HCT116 (cell line): ENCODE data around the gene PWWP2B.

ENCODE experiments used
- EZH2 ChIP-seq: fragments of 200-600 bp; sonication (generic); IDR thresholded peaks from 2 replicates; pipeline ENCODE4 v1.6.1; 2017; ENCODE audit warnings: antibody characterized with exemption, mixed run types
- EZH2phosphoT487 ChIP-seq: fragments of 200-600 bp; IDR thresholded peaks from 2 replicates; pipeline ENCODE4 v1.6.1; 2018; ENCODE audit warnings: antibody characterized with exemption, borderline replicate concordance
- POLR2A ChIP-seq: IDR thresholded peaks from 2 replicates; pipeline ENCODE4 v1.7.0; 2011; ENCODE audit warnings: borderline replicate concordance; ENCODE audit not compliant: insufficient read depth, insufficient read length; ENCODE audit errors: extremely low read depth
- POLR2AphosphoS5 ChIP-seq: IDR thresholded peaks from 2 replicates; pipeline ENCODE4 v1.6.1; 2011; ENCODE audit warnings: mild to moderate bottlenecking, low read depth, low read length, moderate library complexity
- SP1 ChIP-seq: IDR thresholded peaks from 2 replicates; pipeline ENCODE4 v1.6.1; 2012; ENCODE audit warnings: low read depth
- TCF7L2 ChIP-seq: IDR thresholded peaks from 2 replicates; pipeline ENCODE4 v1.7.0; 2011; ENCODE audit warnings: borderline replicate concordance, inconsistent platforms; ENCODE audit not compliant: insufficient read depth, insufficient read length; ENCODE audit errors: extremely low read depth
- ZNF274 ChIP-seq: fragments of 200-500 bp; sonication (Bioruptor generic); IDR thresholded peaks from 2 replicates; pipeline ENCODE4 v1.6.1; 2014; ENCODE audit warnings: mild to moderate bottlenecking, low read depth, low read length, inconsistent platforms
- TF ChIP-seq, protein P1 (sequence below), 3 experiments: fragments of 200-600 bp in 1 of 3; sonication (generic) in 1 of 3; IDR thresholded peaks in 2 of 3; conservative IDR thresholded peaks in 1 of 3; 2 replicates each; pipeline ENCODE4 v1.5.1; 2012 to 2017; ENCODE audit warnings: low read depth in 2 of 3, low read length in 2 of 3, antibody characterized with exemption in 1 of 3, borderline replicate concordance in 1 of 3, control low read depth in 1 of 3, mild to moderate bottlenecking in 1 of 3, mixed read lengths in 1 of 3, mixed run types in 1 of 3, moderate library complexity in 1 of 3; ENCODE audit not compliant: insufficient read depth in 1 of 3

DNA sequence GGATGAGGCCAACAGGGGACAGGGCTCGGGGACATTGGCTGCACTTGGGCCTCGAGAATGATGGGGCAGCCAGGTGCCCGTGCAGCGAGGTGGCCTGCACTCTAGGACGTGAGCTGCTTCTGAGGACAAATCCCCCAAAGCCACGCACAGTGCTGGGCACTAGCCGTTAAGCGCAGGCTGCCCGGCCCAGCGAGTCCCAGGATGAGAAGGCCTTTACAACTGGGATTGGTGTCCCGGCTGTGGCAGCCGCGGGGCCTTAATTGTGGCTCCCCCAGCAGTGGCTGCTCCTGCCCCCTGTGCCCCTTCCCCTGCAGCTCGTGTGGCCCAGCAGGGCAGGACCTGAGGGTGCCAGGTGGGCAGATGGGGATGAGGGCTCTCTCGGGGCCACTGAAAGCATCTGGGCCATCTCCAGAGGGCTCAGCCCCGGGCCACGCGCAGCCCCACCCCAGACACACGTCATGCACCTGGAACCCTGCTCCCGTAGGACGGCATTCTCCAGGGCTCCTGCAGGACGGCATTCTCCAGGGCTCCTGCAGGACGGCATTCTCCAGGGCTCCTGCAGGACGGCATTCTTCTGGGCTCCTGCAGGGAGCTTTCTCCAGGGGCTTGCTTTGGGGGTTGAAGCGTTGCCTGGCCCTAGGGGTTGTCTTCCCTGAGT lies 6.6 kb downstream of the PWWP2B start:
- TF ChIP-seq POLR2A (no peak), ZNF274 (no peak), EZH2phosphoT487 (no peak), TCF7L2 (no peak), SP1 (no peak), POLR2AphosphoS5 (no peak), EZH2 (no peak)
- TF ChIP-seq, protein P1, sequence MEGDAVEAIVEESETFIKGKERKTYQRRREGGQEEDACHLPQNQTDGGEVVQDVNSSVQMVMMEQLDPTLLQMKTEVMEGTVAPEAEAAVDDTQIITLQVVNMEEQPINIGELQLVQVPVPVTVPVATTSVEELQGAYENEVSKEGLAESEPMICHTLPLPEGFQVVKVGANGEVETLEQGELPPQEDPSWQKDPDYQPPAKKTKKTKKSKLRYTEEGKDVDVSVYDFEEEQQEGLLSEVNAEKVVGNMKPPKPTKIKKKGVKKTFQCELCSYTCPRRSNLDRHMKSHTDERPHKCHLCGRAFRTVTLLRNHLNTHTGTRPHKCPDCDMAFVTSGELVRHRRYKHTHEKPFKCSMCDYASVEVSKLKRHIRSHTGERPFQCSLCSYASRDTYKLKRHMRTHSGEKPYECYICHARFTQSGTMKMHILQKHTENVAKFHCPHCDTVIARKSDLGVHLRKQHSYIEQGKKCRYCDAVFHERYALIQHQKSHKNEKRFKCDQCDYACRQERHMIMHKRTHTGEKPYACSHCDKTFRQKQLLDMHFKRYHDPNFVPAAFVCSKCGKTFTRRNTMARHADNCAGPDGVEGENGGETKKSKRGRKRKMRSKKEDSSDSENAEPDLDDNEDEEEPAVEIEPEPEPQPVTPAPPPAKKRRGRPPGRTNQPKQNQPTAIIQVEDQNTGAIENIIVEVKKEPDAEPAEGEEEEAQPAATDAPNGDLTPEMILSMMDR (IDR thresholded peaks at IDR 0.05 in 2 of 3, conservative IDR thresholded peaks at IDR 0.05 in 1 of 3; ENCODE audit: borderline replicate concordance in 1 of 3, insufficient read depth in 1 of 3, low read depth in 2 of 3, low read length in 2 of 3), result no peak
